GM04503 (cell line): ENCODE measurements around the gene MAZ.
"Not testable (repeated sequence)": the region's sequence is repeated elsewhere in the genome, so short reads cannot be mapped to it uniquely, and the experiment has no call there.

Experiments used
- DNase-seq: peaks from one replicate; pipeline ENCODE4 v3.0.0-alpha.2; 2012; ENCODE audit warnings: low read depth

MAZ gene

GRCh38 chr16:29784901-29785500, 21.3 kb upstream of the MAZ start:
- no peak for DNase-seq

GRCh38 chr16:29787155-29787554, 19.2 kb upstream of the MAZ start:
- DNase-seq: not testable (repeated sequence)

GRCh38 chr16:29789775-29790182, 16.6 kb upstream of the MAZ start:
- DNase-seq: no peak

- DNase-seq: peak; percentile 89
These were observed 16.0 kb upstream of the MAZ start, which contains the start of gene KIF22 for GRCh38 chr16:29790183-29790948. TSS of gene KIF22 (plus strand) at chr16:29790751. CDS start at chr16:29790760, 9 bp downstream.

- DNase-seq: no peak
These were observed 15.1 kb upstream of the MAZ start for GRCh38 chr16:29790949-29791844.

GRCh38 chr16:29791845-29792807, 14.2 kb upstream of the MAZ start:
- no peak for DNase-seq

GRCh38 chr16:29793153-29793552, 13.2 kb upstream of the MAZ start:
- not testable (repeated sequence) for DNase-seq

GRCh38 chr16:29794231-29794710, 12.1 kb upstream of the MAZ start:
- no peak for DNase-seq

- DNase-seq: no peak
These were observed 3.9 kb upstream of the MAZ start for GRCh38 chr16:29802416-29802935.

GRCh38 chr16:29804020-29804419, 2.3 kb upstream of the MAZ start:
- no peak for DNase-seq

- DNase-seq: no peak
These were observed 1.7 kb upstream of the MAZ start for GRCh38 chr16:29804455-29805231.

GRCh38 chr16:29805232-29806098, 864 bp upstream of the MAZ start:
- peak; percentile 82 for DNase-seq

- no peak for DNase-seq
These were observed 504 bp downstream of the MAZ start for GRCh38 chr16:29806641-29807425.

- DNase-seq: peak; percentile 68
These were observed 1.3 kb downstream of the MAZ start for GRCh38 chr16:29807426-29808218.

GRCh38 chr16:29808219-29808900, 2.0 kb downstream of the MAZ start:
- no peak for DNase-seq

- no peak for DNase-seq
These were observed 2.9 kb downstream of the MAZ start for GRCh38 chr16:29809031-29809747.
